Esophagus mucosa (tissue), 1 donor: ENCODE measurements around the gene GAN. TPM values are rescaled to one million over a fixed set of nuclear protein-coding genes. Genes with fewer than 3 reads are reported as not detected.
"Not testable (repeated sequence)": the region's sequence is repeated elsewhere in the genome, so short reads cannot be mapped to it uniquely, and the experiment has no call there.

ENCODE experiments used
- ATAC-seq: fragments of 200-7000 bp; cut with Tn5 transposase; one replicate; pipeline ENCODE4 v1.9.1; 2020
- total RNA-seq: library from RNA; stranded (reverse); gene quantifications from one replicate; pipeline ENCODE4 v1.2.4, GENCODE V29; 2023
- donor health status: DM: yes; HTN: yes; CAD: no.

Gene GAN
- total RNA-seq, 1 donor from 2014 or later = 19.9 TPM

DNA sequence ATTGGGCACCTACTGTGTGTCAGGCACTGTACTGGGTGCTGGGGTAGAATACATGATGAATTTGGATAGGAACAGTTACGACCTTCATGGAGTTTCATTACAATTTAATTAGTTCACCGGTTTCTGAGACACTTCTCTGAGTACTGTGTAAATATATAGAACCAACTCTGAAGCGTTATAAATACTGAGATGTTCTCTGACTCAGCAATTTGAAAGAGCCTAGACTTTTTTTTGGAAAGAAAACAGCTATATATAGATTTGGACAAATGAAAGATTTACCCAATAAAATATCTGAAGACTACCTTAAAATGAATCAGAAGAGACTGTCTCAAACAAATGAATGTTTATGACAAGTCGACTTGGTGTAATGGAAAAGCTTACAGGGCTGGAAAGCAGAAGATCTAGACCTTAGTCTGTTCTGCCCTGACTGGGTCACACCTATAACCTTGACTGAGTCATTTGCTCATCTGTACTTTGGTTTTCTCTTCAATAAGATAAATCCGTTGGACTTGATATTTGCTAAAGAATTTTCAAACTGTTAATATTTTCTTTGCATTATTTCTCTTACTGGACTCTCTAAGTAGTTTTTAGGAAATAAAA lies 4.6 kb upstream of the GAN start:
- no peak for ATAC-seq

DNA sequence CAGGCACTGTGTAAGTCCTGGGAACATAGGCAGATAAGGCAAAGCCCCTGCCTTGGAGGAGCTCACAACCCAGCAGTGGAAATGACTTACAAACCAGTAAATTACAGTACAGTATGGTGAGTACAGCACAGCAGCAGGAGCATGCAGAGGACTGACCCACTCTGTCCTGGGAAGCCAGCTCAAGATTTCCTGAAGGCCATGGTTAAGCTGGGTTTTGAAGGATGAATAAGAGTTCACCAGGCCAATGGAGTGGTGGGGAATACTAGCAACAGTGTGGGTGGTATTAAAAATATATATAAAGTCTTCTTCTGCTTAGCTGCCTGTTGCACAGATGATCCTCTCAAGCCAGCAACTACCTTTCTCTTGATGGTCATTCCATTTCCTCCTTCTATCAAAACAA lies 3.0 kb upstream of the GAN start:
- no peak for ATAC-seq

DNA sequence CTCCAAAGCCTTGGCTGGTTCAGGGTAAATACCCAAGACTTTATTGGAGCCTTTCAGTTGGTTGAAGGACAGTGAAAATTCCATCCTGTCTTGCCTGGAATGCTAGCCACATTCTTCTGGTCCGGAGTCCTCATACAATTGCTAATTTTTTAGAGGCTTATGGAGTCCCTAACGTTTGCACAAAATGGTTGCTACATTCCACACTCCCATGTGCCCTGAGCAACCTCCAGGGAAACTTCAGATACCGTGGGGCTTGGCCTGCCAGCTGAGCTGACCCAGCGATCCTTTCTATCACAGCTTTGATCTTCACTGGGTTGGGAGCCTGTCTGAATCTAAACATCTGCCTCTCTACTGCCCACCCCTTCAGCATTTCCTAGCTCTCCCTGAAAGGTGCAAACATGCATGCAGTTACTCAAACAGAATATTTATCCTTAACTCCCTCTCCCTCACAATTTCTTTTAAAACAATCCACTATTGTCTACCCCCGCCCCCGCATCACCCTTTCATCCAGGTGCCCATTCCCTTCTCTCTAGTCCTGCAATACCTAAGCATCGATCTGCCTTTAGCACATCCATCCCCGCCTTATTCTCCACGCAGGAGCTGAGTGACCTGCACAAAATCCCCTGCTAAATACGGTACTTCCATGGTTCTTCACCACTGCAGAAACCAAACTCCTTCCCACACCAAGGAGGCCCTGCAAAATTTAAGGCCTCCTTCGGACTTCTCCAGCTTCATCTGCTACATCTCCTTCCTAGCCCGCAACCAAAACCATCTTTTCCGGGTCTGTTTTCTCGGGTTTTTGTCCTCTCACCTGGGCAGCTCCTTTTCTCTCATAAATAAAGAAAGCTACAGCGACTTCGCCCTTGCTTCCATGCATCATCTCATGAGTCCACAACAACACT lies 810 bp upstream of the GAN start:
- no peak for ATAC-seq

DNA sequence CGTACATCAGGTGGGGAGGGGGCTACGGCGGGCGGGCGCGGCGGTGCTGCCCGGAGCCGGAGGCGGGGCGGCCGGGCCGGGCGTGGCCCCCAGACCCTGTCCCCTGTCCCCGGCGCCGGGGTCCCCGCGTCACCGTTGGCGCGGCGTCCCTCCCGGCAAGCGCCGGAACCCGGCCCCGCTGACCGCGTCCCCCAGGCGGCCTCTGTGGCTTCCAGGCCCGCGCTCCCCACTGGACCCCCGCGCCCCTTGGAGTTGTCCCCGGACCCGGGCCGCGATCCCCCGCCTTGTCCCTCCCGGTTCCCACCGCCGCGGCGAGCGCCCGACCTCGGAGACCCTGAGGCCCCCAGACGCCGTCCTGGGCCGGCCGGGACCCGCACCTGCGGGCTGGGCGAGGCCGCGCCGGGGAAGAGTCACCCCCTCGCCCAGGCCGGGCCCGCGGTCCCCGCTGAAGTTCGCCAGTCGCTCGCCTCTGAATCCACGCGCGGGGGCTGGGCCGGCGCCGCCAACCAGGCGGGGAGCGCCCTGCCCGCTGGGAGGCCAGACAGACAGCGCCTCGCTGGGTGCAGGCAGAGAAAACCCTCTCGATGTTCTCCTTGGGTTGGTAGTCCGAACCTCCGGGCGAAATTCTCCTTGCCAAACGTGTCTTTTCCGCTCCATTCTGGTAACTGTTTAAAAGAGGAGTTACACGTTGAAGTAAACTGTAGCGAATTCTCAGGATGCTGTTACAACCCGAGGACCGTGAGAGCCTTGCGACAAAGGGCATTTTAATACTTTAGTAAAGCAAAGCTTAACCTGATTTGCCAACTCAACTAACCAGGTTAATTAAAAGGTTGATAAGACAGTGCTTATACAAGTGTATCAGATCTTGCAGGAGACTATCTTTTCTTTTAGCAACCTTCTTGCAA lies 761 bp downstream of the GAN start:
- peak; percentile 67 for ATAC-seq

DNA sequence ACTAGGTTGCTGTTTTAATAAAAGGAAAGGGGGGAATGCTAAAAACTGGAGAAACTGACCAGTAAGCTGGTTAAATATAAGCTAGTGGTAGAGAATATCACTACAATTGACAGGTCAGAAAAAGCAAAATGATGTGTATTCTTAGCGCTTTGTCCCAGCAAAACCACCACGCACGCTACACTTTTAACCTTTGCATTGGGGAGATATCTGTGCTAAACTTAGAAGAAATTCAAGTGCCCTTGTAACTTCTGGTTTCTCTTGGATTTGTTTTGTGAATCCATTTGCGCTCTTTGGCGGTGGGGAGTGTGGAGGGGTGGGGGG lies 1.4 kb downstream of the GAN start:
- no peak for ATAC-seq

DNA sequence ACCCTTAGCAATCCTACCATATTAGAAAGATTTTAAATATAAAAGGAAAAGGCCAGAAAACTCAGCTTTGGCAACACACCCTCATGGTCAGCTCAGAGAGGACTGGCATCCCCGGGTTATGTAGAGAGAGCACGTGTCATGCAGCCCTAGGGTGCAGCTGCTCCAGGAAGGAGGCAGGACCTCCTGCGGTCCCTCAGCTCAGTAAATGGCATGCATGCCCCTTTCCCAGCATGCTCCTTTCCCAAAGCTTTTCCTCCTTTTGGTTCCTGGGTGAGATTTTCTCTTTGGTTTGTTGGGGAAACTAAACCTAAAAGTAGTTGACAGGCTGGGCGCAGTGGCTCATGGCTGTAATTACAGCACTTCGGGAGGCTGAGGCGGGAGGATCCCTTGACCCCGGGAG lies 3.9 kb downstream of the GAN start:
- no peak for ATAC-seq

DNA sequence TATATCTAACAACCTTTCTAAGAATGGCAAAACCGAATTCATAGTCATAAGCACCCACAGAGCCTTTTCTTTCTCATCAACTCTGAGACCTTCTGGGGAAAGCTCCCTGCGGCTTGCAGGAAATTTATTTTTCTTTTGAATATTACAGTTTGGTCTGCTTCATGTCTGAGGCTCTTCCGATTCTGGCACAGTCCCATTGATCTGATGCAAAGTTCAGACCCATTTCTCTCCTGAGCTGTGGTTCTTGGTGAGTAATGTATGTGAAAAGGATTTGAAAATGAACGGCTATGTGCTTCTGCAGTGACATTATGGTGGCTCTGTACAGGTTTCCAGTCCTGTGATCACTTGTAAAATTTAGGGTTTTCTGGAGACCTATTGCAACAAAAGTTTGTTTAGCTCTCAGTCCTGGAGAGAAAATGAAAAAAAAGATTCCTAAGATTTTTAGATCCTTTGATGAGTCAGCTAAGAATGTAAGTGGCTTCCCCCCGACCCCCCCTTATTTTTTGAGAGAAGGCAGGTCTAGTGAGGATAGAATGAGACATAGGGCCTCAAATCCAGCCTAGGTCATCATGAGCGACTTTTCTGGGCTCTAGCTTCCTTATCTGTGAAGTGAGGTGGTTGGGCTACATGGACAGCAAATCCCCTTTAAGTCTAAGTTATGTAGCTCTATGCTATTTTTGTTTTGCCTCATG lies 4.6 kb downstream of the GAN start:
- no peak for ATAC-seq

DNA sequence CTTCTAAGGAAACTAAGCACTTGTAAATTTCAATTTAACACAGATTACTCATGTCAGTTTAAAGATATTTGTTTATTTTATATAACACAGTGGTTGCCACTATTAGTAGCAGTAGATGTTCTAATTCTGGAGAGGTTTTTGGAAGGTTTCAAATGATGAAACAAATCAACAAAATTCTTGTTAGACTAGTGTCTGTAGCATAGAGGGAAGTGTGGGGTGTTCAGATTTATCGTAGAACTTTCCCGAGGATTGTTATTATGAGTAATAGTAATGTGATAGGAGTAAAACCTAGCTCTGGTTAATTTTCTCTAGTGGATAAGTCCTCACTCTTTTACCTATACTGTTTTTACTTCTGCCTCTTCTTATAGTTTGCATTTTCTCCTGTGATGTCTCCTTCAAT lies 6.3 kb downstream of the GAN start:
- ATAC-seq = peak; percentile 31

DNA sequence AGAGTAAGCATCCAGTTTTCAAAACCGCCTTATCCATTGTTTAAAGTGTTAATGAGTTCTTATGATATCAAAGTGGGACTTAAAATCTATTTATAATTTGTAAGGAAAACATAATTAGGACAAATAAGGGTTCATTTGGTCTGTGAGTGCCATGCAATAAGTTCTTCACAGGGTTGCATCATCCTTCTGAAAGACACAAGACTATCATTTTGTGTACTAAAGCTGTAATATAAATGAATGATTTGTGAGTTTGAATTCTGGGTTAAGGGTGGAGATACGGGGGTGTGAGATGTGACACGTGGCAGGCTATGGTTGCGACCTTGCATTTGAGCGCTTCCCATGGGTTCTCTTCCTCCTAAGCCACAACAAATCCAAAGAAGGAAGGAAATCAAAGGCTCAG lies 6.8 kb downstream of the GAN start:
- ATAC-seq = no peak

DNA sequence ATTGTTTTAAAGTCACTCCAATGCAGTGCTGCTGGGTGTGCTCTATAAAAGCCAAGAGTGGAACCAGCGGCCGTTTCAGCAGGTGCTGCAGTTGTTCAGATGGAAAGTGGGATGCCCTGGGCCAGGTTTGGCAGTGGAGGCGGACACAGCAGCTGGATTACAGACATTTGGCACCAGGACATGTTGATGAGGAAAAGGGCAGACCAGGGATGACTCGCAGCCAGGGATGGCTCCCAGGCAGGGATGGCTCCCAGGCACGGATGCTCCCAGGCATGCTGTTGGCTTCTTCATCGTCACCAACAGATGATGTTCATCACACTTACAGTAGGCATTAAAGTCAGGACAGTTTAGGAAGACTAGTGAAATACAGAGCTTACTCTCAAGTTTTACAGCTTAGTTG lies 10.0 kb downstream of the GAN start:
- no peak for ATAC-seq

DNA sequence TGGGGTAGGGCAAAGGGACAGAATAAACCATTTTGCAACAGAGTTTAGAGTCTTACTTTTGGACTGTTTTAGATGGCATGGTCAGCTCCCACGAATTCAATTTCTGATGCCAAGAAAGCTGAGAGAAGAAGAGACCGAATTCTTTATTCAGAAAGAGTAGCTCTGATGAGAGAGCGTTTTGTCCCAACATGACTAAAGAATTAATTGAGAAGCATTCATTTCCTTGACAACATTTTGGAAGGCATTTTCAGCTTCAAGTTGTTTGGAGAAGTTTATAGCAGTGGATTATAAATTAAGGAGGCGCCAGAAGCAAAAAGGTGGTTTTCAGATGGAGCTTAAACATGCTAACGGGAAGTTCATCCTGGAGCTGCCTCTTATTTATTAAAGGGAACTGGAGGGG lies 12.2 kb downstream of the GAN start:
- peak; percentile 5 for ATAC-seq

DNA sequence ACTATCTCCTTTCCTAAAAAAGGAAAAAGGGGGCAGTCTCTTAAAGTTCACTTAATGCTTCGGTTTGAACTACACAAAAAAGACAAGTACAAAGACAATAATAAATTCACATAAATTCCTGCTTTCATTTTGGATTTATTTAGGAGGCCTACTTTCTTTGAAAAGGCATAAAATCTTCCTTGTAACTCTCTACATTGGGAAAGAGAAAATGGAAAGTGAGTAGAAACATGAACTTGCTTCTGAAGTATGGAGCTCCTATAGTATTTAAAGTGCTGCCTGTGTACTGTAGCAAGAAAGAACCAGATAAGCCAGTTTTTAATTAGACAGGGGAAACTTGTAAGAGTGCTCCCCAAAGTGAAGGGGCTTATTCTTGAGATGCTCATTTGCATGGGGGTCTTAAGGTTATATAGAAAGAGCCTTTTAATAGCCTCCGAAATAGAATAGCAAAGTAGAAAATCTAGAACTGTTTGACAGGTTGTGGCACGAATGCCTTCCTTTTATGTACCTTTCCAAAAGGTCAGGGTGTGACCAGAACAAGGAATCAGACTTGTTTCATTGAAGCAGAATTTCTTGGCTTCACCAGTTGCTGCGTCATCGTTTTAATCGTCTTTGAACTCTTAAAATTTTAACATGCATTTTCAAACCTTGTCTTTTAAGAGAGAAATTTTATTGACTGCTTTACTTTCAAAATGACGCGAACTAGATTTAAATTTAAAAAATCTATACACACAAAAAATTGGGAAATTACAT lies 12.9 kb downstream of the GAN start:
- peak; percentile 76 for ATAC-seq

DNA sequence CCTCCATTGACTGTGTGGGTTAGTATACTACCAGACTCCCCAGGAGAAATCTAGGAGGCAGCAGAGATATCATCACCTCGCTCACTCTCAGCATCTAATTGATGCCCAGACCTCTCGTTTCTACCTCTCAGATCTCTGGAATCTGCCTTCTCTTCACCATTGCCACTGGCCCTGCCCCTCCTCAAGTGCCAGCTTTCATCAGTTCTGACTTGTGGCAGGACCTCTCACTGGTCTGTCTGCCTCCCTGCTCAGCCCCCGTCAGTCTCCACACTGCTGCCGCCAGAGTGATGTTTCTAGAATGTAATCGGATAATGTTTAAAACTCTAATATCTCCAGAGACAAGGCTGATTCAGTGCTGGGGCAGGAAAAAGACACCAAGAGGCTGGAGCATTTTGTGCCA lies 15.2 kb downstream of the GAN start:
- ATAC-seq = no peak

DNA sequence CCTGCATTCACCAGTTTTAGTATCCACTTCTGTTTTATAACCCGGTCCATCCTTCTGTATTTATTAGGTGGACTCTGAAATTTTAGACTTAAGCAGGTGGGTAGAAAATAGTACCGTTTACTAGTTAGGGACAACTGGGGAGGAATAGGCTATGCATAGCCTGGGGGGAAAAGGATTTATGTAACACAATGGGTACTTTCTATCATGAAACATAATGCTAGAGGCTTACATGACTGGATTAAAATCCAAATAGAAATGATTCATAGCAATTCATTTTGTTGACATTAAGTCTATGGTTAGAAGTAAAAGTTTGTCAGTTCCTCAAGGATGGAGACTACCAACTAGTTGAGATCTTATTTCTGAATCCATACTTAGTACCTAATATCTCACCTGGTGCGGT lies 18.6 kb downstream of the GAN start:
- peak; percentile 34 for ATAC-seq

DNA sequence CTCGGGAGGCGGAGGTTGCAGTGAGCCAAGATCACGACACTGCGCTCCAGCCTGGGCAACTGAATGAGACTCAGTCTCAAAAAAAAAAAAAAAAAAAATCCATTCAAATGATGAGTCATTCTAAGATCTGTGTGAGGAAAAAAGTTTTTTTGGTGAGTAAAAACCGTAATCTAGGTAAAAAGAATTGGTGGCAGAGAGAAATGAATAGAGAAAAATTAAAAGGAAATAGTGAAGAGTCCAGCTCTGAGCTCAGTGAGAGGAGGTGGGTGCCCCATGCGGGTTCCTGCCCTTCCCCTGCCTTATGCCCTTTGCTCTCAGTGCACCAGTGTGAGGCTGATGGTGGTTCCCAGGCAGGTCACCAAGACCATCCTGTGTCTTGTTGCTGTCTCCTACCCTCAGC lies 20.9 kb downstream of the GAN start:
- ATAC-seq = no peak

DNA sequence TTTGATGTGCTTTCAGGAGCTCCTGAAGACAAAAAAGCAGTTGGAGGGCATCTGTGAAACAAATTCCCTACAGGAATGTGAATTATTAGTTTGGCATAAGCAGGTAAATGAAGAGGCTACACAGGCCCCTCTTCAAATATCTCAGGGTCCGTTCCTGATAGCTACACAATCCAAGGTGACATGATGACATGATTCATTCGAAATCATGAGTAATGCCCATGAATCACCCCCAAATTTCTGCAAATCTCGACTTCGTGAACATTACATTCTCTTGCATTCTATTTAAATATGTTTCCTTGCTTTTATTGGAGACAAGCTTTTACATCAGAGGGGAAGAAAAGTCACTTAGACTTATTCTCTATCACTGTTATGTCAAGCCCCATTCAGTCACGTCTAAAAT lies 22.3 kb downstream of the GAN start:
- ATAC-seq = no peak

DNA sequence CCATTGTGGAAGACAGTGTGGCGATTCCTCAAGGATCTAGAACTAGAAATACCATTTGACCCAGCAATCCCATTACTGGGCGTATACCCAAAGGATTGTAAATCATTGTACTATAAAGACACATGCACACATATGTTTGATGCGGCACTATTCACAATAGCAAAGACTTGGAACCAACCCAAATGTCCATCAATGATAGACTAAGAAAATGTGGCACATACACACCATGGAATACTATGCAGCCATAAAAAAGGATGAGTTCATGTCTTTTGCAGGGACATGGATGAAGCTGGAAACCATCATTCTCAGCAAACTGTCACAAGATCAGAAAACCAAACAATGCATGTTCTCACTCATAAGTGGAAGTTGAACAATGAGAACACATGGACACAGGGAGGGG lies 30.4 kb downstream of the GAN start:
- ATAC-seq = not testable (repeated sequence)

DNA sequence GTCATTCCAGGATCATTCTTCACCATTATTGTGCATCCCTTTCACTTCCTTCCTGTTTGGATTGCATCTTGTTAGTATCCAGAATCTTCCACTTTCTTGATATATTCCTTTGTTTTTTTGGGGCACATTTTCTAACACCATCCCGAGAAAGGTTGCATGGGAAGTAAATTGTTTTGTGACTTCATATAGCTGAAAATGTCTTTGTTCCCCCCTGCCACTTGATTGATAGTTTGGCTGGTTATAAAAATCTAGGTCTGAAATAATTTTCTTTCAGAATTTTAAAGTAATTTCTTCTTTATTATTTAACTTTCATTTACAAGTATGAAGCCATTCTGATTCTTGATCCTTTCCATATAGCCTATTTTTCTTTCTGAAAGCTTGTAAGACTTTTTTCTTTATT lies 32.7 kb downstream of the GAN start:
- no peak for ATAC-seq

DNA sequence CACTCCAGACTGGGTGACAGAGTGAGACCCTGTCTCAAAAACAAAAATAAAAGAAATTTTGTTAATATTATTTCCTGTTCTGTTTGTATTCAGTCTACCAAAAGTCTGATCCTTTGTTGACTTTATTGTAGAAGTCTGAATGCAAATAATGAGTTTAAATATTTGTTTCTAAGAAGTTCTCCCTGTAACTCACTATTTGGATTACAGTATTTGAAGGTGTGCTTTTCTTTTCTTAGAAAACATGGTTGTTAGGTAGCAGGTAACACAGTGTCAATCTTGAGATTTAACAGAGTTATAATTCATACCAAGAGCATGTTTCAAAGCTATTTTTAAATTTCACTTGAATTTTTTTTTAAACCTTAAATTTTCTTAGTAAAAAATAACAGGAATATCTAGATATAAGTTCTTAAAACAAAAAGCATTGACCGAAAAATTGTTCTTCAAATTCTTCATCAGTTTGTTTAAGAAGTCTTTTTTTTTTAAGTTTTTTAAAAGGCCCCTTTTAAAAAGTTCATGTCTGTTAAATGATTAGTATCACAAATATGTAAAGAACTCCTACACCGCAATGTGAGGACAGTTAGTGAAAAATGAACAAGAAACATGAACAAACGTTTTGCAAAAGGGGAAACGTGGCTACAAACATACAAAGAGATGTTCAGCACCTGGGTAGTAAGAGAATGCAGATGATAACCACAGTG lies 35.0 kb downstream of the GAN start:
- no peak for ATAC-seq

DNA sequence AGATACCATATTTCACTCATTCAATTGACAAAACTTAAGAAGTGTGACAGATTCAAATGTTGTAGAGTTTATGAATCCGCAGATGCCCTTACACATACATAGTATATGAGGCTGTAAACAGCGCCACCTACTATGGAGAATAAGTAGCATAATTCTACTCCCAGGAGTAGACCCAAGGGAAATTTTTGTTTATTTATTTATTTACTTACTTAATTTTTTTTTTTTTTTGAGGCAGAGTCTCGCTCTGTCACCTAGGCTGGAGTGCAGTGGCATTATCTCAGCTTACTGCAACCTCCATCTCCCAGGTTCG lies 35.5 kb downstream of the GAN start:
- ATAC-seq = peak; percentile 60

DNA sequence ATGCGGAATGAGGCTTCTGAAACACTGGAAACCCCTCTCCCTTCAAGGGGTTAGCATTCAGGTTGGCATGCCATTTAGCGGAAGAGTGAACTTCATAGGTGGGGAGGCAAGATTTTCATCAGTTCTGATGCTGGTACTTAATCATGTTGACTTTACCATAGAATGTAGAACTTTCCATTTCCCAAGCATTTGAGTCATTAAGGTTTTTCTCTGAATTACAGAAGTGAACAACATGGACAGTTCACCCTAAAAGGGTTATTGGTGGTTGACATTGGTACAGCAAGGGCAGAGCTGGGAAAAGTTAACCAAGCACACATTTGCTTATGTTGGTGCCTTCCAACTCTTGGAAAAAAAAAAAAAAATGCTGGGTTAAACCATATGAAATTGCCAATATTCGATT lies 39.1 kb downstream of the GAN start:
- ATAC-seq = no peak
